Smooth muscle cell (in vitro differentiated cells): ENCODE measurements around the gene SLC25A6. TPM values are rescaled to one million over a fixed set of nuclear protein-coding genes. Genes with fewer than 3 reads are reported as not detected.
A peak's percentile ranks its signal among the peaks of the same experiment; 100 is the strongest.

Experiments
- DNase-seq: peaks from one replicate; lab custom pipeline; 2025; ENCODE audit not compliant: unreplicated experiment; lab: John Stamatoyannopoulos, UW
- H2AFZ ChIP-seq: fragments of 200-600 bp; sonication (generic); 2 replicates; pipeline ENCODE4 v1.6.0; 2016; ENCODE audit warnings: antibody characterized with exemption, low read depth, mild to moderate bottlenecking
- H3F3A ChIP-seq: fragments of 200-600 bp; sonication (generic); 2 replicates; pipeline ENCODE4 v1.6.0; 2017; ENCODE audit warnings: antibody characterized with exemption, low read depth
- H3K27ac ChIP-seq: fragments of 200-600 bp; sonication (generic); 2 replicates; pipeline ENCODE4 v1.5.1; 2016; ENCODE audit warnings: low read depth, mild to moderate bottlenecking
- H3K27me3 ChIP-seq: fragments of 200-600 bp; sonication (generic); 2 replicates; pipeline ENCODE4 v1.6.1; 2016; ENCODE audit warnings: low read depth, mild to moderate bottlenecking
- H3K36me3 ChIP-seq: fragments of 200-600 bp; sonication (generic); 2 replicates; pipeline ENCODE4 v1.5.1; 2016; ENCODE audit warnings: low read depth
- H3K4me1 ChIP-seq: fragments of 200-600 bp; sonication (generic); 2 replicates; pipeline ENCODE4 v1.5.1; 2016; ENCODE audit warnings: low read depth
- H3K4me2 ChIP-seq: fragments of 200-600 bp; sonication (generic); 2 replicates; pipeline ENCODE4 v1.6.0; 2016; ENCODE audit warnings: mild to moderate bottlenecking
- H3K4me3 ChIP-seq: fragments of 200-600 bp; sonication (generic); 2 replicates; pipeline ENCODE4 v1.5.1; 2016; ENCODE audit warnings: mild to moderate bottlenecking
- H3K79me2 ChIP-seq: fragments of 200-600 bp; sonication (generic); 2 replicates; pipeline ENCODE4 v1.6.0; 2016; ENCODE audit warnings: low read depth, mild to moderate bottlenecking
- H3K9ac ChIP-seq: fragments of 200-600 bp; sonication (generic); 2 replicates; pipeline ENCODE4 v1.6.0; 2016; ENCODE audit warnings: low read depth
- H3K9me3 ChIP-seq: fragments of 200-600 bp; sonication (generic); replicated peaks from 2 replicates; pipeline ENCODE4 v1.5.1; 2016; ENCODE audit warnings: low read depth
- H4K20me1 ChIP-seq: fragments of 200-600 bp; sonication (generic); 2 replicates; pipeline ENCODE4 v1.6.0; 2016; ENCODE audit warnings: low read depth
- WGBS: methylation state at CpG from one replicate; pipeline ENCODE4 v1.1.7; 2016; ENCODE audit warnings: low lambda C conversion rate; 5-methylcytosine and 5-hydroxymethylcytosine counted together
- polyA plus RNA-seq: library from polyadenylated mRNA; unstranded; fragments of >200 nt; fragmentation: Nextera tagmentation; extraction: Ambion mirVana; gene quantifications from 2 replicates; pipeline ENCODE4 v1.2.1, GENCODE V29; 2016
- total RNA-seq: library from RNA; depleted of rRNA; stranded (reverse); fragments of >200 nt; gene quantifications from 2 replicates; pipeline ENCODE4 v1.2.3, GENCODE V29; 2014
- TF ChIP-seq, protein P1 (sequence below): fragments of 200-600 bp; sonication (generic); IDR thresholded peaks from 2 replicates; pipeline ENCODE4 v1.5.1; 2017; ENCODE audit warnings: borderline replicate concordance, mild to moderate bottlenecking, antibody characterized with exemption; ENCODE audit not compliant: insufficient read depth, poor library complexity, severe bottlenecking

SLC25A6 gene
- total and polyA plus RNA-seq, 2 experiments from 2014 or later, result 160 to 288 TPM

DNA sequence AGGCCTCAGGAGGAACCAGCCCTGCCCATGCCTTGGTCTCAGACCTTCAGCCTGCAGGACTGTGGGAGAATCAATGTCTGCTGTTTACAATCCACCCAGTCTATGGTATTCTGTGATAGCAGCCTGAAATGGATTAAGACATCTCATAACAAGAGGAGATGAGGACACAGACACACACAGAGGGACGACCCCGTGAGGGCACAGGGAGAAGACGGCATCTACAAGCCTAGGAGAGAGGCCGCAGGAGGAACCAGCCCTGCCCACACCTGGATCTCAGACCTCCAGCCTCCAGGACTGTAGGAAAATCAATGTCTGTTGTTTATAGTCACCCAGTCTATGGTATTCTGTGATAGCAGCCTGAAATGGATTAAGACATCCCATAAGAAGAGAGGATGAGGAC is 3.3 kb downstream of the SLC25A6 start:
- peak overlapping the region; percentile 32 for H3K4me2 ChIP-seq
- H3K27me3 ChIP-seq, result no peaks in the 10 kb centered on the region
- peaks cover 57% of the 10 kb centered on the region for H3K79me2 ChIP-seq
- H3K9me3 ChIP-seq, result no peaks in the 10 kb centered on the region
- no peak overlapping the region for H3K4me3 ChIP-seq
- H3K27ac ChIP-seq, result peak overlapping the region; percentile 7
- WGBS, result over 99% methylated on average over 4 of the region's 4 CpGs
- no peak overlapping the region for H2AFZ ChIP-seq
- no peak for DNase-seq
- no peak overlapping the region for H3K9ac ChIP-seq
- peaks cover 22% of the 10 kb centered on the region for H3F3A ChIP-seq
- peaks cover 11% of the 10 kb centered on the region for H3K36me3 ChIP-seq
- TF ChIP-seq, protein P1, sequence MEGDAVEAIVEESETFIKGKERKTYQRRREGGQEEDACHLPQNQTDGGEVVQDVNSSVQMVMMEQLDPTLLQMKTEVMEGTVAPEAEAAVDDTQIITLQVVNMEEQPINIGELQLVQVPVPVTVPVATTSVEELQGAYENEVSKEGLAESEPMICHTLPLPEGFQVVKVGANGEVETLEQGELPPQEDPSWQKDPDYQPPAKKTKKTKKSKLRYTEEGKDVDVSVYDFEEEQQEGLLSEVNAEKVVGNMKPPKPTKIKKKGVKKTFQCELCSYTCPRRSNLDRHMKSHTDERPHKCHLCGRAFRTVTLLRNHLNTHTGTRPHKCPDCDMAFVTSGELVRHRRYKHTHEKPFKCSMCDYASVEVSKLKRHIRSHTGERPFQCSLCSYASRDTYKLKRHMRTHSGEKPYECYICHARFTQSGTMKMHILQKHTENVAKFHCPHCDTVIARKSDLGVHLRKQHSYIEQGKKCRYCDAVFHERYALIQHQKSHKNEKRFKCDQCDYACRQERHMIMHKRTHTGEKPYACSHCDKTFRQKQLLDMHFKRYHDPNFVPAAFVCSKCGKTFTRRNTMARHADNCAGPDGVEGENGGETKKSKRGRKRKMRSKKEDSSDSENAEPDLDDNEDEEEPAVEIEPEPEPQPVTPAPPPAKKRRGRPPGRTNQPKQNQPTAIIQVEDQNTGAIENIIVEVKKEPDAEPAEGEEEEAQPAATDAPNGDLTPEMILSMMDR, result no peak
- peaks cover 15% of the 10 kb centered on the region for H3K4me1 ChIP-seq
- peaks cover 79% of the 10 kb centered on the region for H4K20me1 ChIP-seq

DNA sequence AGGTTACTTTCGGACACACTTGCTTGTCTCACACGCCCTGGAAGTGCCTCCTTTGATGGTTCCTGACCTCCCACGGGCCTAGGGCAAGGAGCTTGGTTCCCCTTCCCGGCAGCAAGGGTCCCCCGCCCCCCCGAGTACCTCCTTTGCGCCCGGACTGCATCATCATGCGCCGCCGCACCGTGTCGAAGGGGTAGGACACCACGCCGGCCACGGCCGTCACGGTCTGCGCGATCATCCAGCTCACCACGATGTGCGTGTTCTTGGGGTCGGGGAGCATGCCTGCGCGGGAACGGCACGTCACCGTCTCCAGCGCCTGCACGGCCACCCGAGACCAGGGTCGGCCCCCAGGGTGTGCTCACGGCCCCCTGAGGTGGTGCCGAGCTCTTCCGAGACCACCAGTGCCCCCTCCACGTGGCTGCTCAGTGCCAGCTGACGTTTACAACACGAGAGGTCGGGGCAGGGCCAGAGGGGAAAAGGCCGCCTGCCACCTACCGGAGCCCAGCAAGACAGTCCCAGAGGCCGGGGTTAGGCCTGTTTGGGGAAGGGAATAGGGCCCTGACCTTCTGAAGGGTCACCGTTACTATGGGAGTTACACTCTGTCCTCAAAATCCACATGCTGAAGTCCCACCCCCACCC is 4.7 kb downstream of the SLC25A6 start:
- H3K4me3 ChIP-seq, result no peak overlapping the region
- no peaks in the 10 kb centered on the region for H3K27me3 ChIP-seq
- peaks cover 49% of the 10 kb centered on the region for H3K79me2 ChIP-seq
- no peak for DNase-seq
- H3K4me1 ChIP-seq, result peaks cover 12% of the 10 kb centered on the region
- no peak overlapping the region for H2AFZ ChIP-seq
- WGBS, result 97% methylated on average over 41 of the region's 43 CpGs
- no peak overlapping the region for H3K9ac ChIP-seq
- peaks cover 25% of the 10 kb centered on the region for H3F3A ChIP-seq
- H3K27ac ChIP-seq, result no peak overlapping the region
- H3K36me3 ChIP-seq, result peaks cover 11% of the 10 kb centered on the region
- peaks cover 90% of the 10 kb centered on the region for H4K20me1 ChIP-seq
- no peaks in the 10 kb centered on the region for H3K9me3 ChIP-seq
- H3K4me2 ChIP-seq, result no peak overlapping the region
- TF ChIP-seq, protein P1, result no peak

DNA sequence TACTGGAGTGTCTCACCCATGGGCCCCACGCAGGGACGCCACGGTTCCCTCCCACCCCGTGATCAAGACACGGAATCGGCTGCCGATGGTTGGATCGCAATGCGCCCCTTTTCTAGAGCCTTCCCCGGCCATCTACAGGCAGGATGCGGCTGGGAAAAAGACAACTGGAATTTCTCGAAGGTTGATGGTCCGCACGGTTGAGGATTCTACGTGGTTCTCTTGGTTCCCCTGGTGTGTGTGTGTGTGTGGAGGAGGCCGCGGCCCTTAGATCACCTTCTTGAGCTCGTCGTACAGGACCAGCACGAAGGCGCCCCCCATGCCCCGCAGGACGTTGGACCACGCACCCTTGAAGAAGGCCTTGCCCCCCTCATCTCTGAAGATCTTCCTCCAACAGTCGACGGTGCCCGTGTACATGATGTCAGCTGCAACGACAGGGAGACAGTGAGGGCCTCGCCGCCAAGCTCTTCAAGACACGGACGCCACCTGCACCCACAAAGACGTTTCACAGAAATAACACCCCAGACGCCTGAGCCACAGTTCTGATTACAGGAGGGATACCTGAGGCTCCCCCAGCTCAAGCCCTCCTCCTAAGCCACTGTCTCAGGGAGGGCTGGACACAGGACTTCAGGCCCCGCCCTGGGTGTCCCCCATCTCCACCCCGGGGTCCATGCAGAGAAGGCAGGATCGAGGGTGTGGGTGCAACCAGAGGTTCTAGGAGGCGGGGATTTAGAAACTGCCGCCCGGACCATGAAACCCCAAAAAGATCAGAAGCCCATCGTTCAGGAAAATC is 5.4 kb downstream of the SLC25A6 start:
- H3K36me3 ChIP-seq, result peaks cover 11% of the 10 kb centered on the region
- H3K9ac ChIP-seq, result no peak overlapping the region
- no peak overlapping the region for H3K27ac ChIP-seq
- H3K4me1 ChIP-seq, result peaks cover 12% of the 10 kb centered on the region
- H2AFZ ChIP-seq, result no peak overlapping the region
- TF ChIP-seq, protein P1, result no peak
- H3K27me3 ChIP-seq, result no peaks in the 10 kb centered on the region
- H3K9me3 ChIP-seq, result no peaks in the 10 kb centered on the region
- no peak overlapping the region for H3K4me2 ChIP-seq
- peaks cover 27% of the 10 kb centered on the region for H3F3A ChIP-seq
- DNase-seq, result no peak
- H3K79me2 ChIP-seq, result peaks cover 49% of the 10 kb centered on the region
- peaks cover 91% of the 10 kb centered on the region for H4K20me1 ChIP-seq
- 96% methylated on average over 41 of the region's 41 CpGs for WGBS
- no peak overlapping the region for H3K4me3 ChIP-seq
